Measurements from ENCODE around the gene PDE8A. TPM values are rescaled to one million over a fixed set of nuclear protein-coding genes. Genes with fewer than 3 reads are reported as not detected.
"Not testable (repeated sequence)": the region's sequence is repeated elsewhere in the genome, so short reads cannot be mapped to it uniquely, and the experiment has no call there.

PDE8A gene
- total RNA-seq, 1 experiment from 2014 or later: 44.6 TPM

- no peak for DNase-seq (ENCODE audit: extremely low read depth, low read depth)
Observed at GRCh38 chr15:85007741-85008397, 26.2 kb downstream of the PDE8A start.

- DNase-seq (ENCODE audit: extremely low read depth, low read depth): no peak
Observed at GRCh38 chr15:85008474-85009260, 27.0 kb downstream of the PDE8A start.

GRCh38 chr15:85009435-85009834 lies 27.8 kb downstream of the PDE8A start:
- DNase-seq (ENCODE audit: extremely low read depth, low read depth): no peak

GRCh38 chr15:85010071-85010385 lies 28.4 kb downstream of the PDE8A start:
- no peak for DNase-seq (ENCODE audit: extremely low read depth, low read depth)

GRCh38 chr15:85010386-85011159 lies 28.9 kb downstream of the PDE8A start:
- DNase-seq (ENCODE audit: extremely low read depth, low read depth): no peak

- DNase-seq (ENCODE audit: extremely low read depth, low read depth): no peak
Observed at GRCh38 chr15:85011160-85011571, 29.5 kb downstream of the PDE8A start.

- not testable (repeated sequence) for DNase-seq (ENCODE audit: extremely low read depth, low read depth)
Observed at GRCh38 chr15:85011724-85012123, 30.1 kb downstream of the PDE8A start.

GRCh38 chr15:85013785-85014184 lies 32.1 kb downstream of the PDE8A start:
- DNase-seq (ENCODE audit: extremely low read depth, low read depth): no peak

GRCh38 chr15:85014932-85015331 lies 33.3 kb downstream of the PDE8A start:
- DNase-seq (ENCODE audit: extremely low read depth, low read depth): no peak

- DNase-seq (ENCODE audit: extremely low read depth, low read depth): no peak
Observed at GRCh38 chr15:85016275-85016674, 34.6 kb downstream of the PDE8A start.

- DNase-seq (ENCODE audit: extremely low read depth, low read depth): no peak
Observed at GRCh38 chr15:85019815-85020590, 38.3 kb downstream of the PDE8A start.

- no peak for DNase-seq (ENCODE audit: extremely low read depth, low read depth)
Observed at GRCh38 chr15:85021409-85021808, 39.8 kb downstream of the PDE8A start.

GRCh38 chr15:85022860-85023403 lies 41.3 kb downstream of the PDE8A start:
- DNase-seq (ENCODE audit: extremely low read depth, low read depth): no peak

GRCh38 chr15:85024003-85024402 lies 42.3 kb downstream of the PDE8A start:
- no peak for DNase-seq (ENCODE audit: extremely low read depth, low read depth)

GRCh38 chr15:85024509-85025336 lies 43.1 kb downstream of the PDE8A start:
- peak; percentile 25 for DNase-seq (ENCODE audit: extremely low read depth, low read depth)

- DNase-seq (ENCODE audit: extremely low read depth, low read depth): no peak
Observed at GRCh38 chr15:85025516-85026251, 44.0 kb downstream of the PDE8A start.

- DNase-seq (ENCODE audit: extremely low read depth, low read depth): no peak
Observed at GRCh38 chr15:85026304-85027032, 44.8 kb downstream of the PDE8A start.

- DNase-seq (ENCODE audit: extremely low read depth, low read depth): no peak
Observed at GRCh38 chr15:85027033-85027380, 45.4 kb downstream of the PDE8A start.

All from NCI-H460 (cell line).